Neural progenitor cell (in vitro differentiated cells): ENCODE measurements around the gene NAPA. TPM values are rescaled to one million over a fixed set of nuclear protein-coding genes. Genes with fewer than 3 reads are reported as not detected.
A peak's percentile ranks its signal among the peaks of the same experiment; 100 is the strongest.

Experiments
- DNase-seq: peaks from one replicate; pipeline ENCODE4 v3.0.0-alpha.2; 2016; ENCODE audit warnings: low spot score
- H2AFZ ChIP-seq: fragments of 200-600 bp; sonication (generic); replicated peaks from 2 replicates; pipeline ENCODE4 v1.6.1; 2016; ENCODE audit warnings: antibody characterized with exemption
- H3F3A ChIP-seq: fragments of 200-600 bp; sonication (generic); 2 replicates; pipeline ENCODE4 v1.6.1; 2016; ENCODE audit warnings: antibody characterized with exemption, low read depth
- H3K27ac ChIP-seq: fragments of 200-600 bp; sonication (generic); 2 replicates; pipeline ENCODE4 v1.5.1; 2016; ENCODE audit warnings: mild to moderate bottlenecking
- H3K27me3 ChIP-seq: fragments of 200-600 bp; sonication (generic); 2 replicates; pipeline ENCODE4 v1.6.1; 2016; ENCODE audit warnings: mild to moderate bottlenecking, moderate library complexity
- H3K36me3 ChIP-seq: fragments of 200-600 bp; sonication (generic); 2 replicates; pipeline ENCODE4 v1.5.1; 2016
- H3K4me1 ChIP-seq: fragments of 200-600 bp; sonication (generic); 2 replicates; pipeline ENCODE4 v1.6.1; 2016; ENCODE audit warnings: mixed run types
- H3K4me2 ChIP-seq: fragments of 200-600 bp; sonication (generic); 2 replicates; pipeline ENCODE4 v1.6.1; 2016
- H3K4me3 ChIP-seq: fragments of 200-600 bp; sonication (generic); 2 replicates; pipeline ENCODE4 v1.5.1; 2016
- H3K79me2 ChIP-seq: fragments of 200-600 bp; sonication (generic); 2 replicates; pipeline ENCODE4 v1.6.1; 2016; ENCODE audit warnings: low read depth
- H3K9ac ChIP-seq: fragments of 200-600 bp; sonication (generic); 2 replicates; pipeline ENCODE4 v1.6.1; 2016
- H3K9me3 ChIP-seq: fragments of 200-600 bp; sonication (generic); 2 replicates; pipeline ENCODE4 v1.5.1; 2016; ENCODE audit warnings: low read depth
- H4K20me1 ChIP-seq: fragments of 200-600 bp; sonication (generic); 2 replicates; pipeline ENCODE4 v1.6.1; 2016; ENCODE audit warnings: low read depth
- H3K27ac Mint-ChIP-seq: 3 replicates; pipeline ENCODE4 v1.8.0; 2021; ENCODE audit warnings: mixed read lengths
- H3K27me3 Mint-ChIP-seq: 2 replicates; pipeline ENCODE4 v1.8.0; 2022; ENCODE audit warnings: low read depth, mild to moderate bottlenecking, inconsistent platforms, moderate library complexity, mixed read lengths; ENCODE audit not compliant: insufficient read depth
- H3K36me3 Mint-ChIP-seq: 3 replicates; pipeline ENCODE4 v1.8.0; 2021; ENCODE audit warnings: mixed read lengths
- H3K4me1 Mint-ChIP-seq: 3 replicates; pipeline ENCODE4 v1.8.0; 2021; ENCODE audit warnings: mixed read lengths
- H3K4me3 Mint-ChIP-seq: 3 replicates; pipeline ENCODE4 v1.8.0; 2021; ENCODE audit warnings: mild to moderate bottlenecking, moderate library complexity, mixed read lengths
- H3K9me3 Mint-ChIP-seq: 3 replicates; pipeline ENCODE4 v1.8.0; 2020; ENCODE audit warnings: mixed read lengths
- EZH2 ChIP-seq: fragments of 200-600 bp; sonication (generic); IDR thresholded peaks from 2 replicates; pipeline ENCODE4 v1.6.1; 2017; ENCODE audit warnings: antibody characterized with exemption, mild to moderate bottlenecking, moderate library complexity
- EZH2phosphoT487 ChIP-seq: fragments of 200-600 bp; sonication (generic); IDR thresholded peaks from 2 replicates; pipeline ENCODE4 v1.6.1; 2017; ENCODE audit warnings: antibody characterized with exemption
- total RNA-seq: library from RNA; depleted of rRNA; stranded (reverse); fragments of >200 nt; gene quantifications from 2 replicates; pipeline ENCODE4 v1.2.3, GENCODE V29; 2015; ENCODE audit warnings: low replicate concordance
- TF ChIP-seq, protein P1 (sequence below): fragments of 200-600 bp; sonication (generic); IDR thresholded peaks from 2 replicates; pipeline ENCODE4 v1.5.1; 2017; ENCODE audit warnings: antibody characterized with exemption, mild to moderate bottlenecking

The NAPA gene
- total RNA-seq, 1 donor from 2014 or later, result 30.2 TPM

GRCh38 chr19:47447470-47448359, 67.1 kb downstream of the NAPA start:
- H3K4me1 ChIP-seq, result peaks cover 5% of the 10 kb centered on the region
- H3K27me3 Mint-ChIP-seq, result peaks cover 62% of the 10 kb centered on the region
- peaks cover 2% of the 10 kb centered on the region for H3K9me3 Mint-ChIP-seq
- H3F3A ChIP-seq, result peaks cover 27% of the 10 kb centered on the region
- no peaks in the 10 kb centered on the region for H3K79me2 ChIP-seq
- H3K4me3 ChIP-seq, result peak overlapping the region; percentile 40
- H2AFZ ChIP-seq, result no peak overlapping the region
- no peaks in the 10 kb centered on the region for H3K36me3 Mint-ChIP-seq
- H3K27ac Mint-ChIP-seq, result no peak overlapping the region
- peak overlapping the region; percentile 69 for H3K4me2 ChIP-seq
- peak; percentile 94 for DNase-seq
- no peak overlapping the region for H3K9ac ChIP-seq
- H3K9me3 ChIP-seq, result no peaks in the 10 kb centered on the region
- H3K36me3 ChIP-seq, result no peaks in the 10 kb centered on the region
- H3K4me1 Mint-ChIP-seq, result peaks cover 18% of the 10 kb centered on the region
- H3K27me3 ChIP-seq, result peaks cover 75% of the 10 kb centered on the region
- TF ChIP-seq, protein P1, sequence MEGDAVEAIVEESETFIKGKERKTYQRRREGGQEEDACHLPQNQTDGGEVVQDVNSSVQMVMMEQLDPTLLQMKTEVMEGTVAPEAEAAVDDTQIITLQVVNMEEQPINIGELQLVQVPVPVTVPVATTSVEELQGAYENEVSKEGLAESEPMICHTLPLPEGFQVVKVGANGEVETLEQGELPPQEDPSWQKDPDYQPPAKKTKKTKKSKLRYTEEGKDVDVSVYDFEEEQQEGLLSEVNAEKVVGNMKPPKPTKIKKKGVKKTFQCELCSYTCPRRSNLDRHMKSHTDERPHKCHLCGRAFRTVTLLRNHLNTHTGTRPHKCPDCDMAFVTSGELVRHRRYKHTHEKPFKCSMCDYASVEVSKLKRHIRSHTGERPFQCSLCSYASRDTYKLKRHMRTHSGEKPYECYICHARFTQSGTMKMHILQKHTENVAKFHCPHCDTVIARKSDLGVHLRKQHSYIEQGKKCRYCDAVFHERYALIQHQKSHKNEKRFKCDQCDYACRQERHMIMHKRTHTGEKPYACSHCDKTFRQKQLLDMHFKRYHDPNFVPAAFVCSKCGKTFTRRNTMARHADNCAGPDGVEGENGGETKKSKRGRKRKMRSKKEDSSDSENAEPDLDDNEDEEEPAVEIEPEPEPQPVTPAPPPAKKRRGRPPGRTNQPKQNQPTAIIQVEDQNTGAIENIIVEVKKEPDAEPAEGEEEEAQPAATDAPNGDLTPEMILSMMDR, result no peak
- TF ChIP-seq EZH2phosphoT487 (peak; percentile 72), EZH2 (peak; percentile 82)
- H3K4me3 Mint-ChIP-seq, result peak overlapping the region; percentile 80
- H3K27ac ChIP-seq, result no peak overlapping the region
- peaks cover 68% of the 10 kb centered on the region for H4K20me1 ChIP-seq

- Histone ChIP-seq H3K9me3 (no peaks in the 10 kb centered on the region), H3K4me2 (peak overlapping the region; percentile 69), H3K36me3 (no peaks in the 10 kb centered on the region), H3F3A (peaks cover 27% of the 10 kb centered on the region), H3K27ac (no peak overlapping the region), H3K9ac (no peak overlapping the region), H3K79me2 (no peaks in the 10 kb centered on the region), H3K4me1 (peaks cover 5% of the 10 kb centered on the region), H4K20me1 (peaks cover 71% of the 10 kb centered on the region), H2AFZ (no peak overlapping the region), H3K27me3 (peaks cover 75% of the 10 kb centered on the region), H3K4me3 (peak overlapping the region; percentile 18)
- DNase-seq, result peak; percentile 79
- H3K4me1 Mint-ChIP-seq, result peaks cover 18% of the 10 kb centered on the region
- no peak for TF ChIP-seq EZH2
- no peak for TF ChIP-seq EZH2phosphoT487
- TF ChIP-seq, protein P1, result no peak
- no peak overlapping the region for H3K27ac Mint-ChIP-seq
- peaks cover 67% of the 10 kb centered on the region for H3K27me3 Mint-ChIP-seq
- H3K36me3 Mint-ChIP-seq, result no peaks in the 10 kb centered on the region
- H3K9me3 Mint-ChIP-seq, result peaks cover 2% of the 10 kb centered on the region
- H3K4me3 Mint-ChIP-seq, result peak overlapping the region; percentile 80
Observed at GRCh38 chr19:47446534-47447469, 68.1 kb downstream of the NAPA start.

GRCh38 chr19:47445937-47446402, 68.9 kb downstream of the NAPA start:
- Histone ChIP-seq H3K4me3 (no peak overlapping the region), H3K9me3 (no peaks in the 10 kb centered on the region), H3F3A (peaks cover 27% of the 10 kb centered on the region), H3K27ac (no peak overlapping the region), H3K27me3 (peaks cover 75% of the 10 kb centered on the region), H3K36me3 (no peaks in the 10 kb centered on the region), H3K79me2 (no peaks in the 10 kb centered on the region), H2AFZ (no peak overlapping the region), H3K4me1 (peaks cover 5% of the 10 kb centered on the region), H3K9ac (no peak overlapping the region), H4K20me1 (peaks cover 71% of the 10 kb centered on the region), H3K4me2 (peak overlapping the region; percentile 47)
- H3K4me1 Mint-ChIP-seq, result peaks cover 18% of the 10 kb centered on the region
- DNase-seq, result peak; percentile 58
- peaks cover 2% of the 10 kb centered on the region for H3K9me3 Mint-ChIP-seq
- no peaks in the 10 kb centered on the region for H3K36me3 Mint-ChIP-seq
- peaks cover 68% of the 10 kb centered on the region for H3K27me3 Mint-ChIP-seq
- H3K4me3 Mint-ChIP-seq, result peak overlapping the region; percentile 54
- TF ChIP-seq, protein P1, result no peak
- peak; percentile 39 for TF ChIP-seq EZH2
- H3K27ac Mint-ChIP-seq, result no peak overlapping the region
